PC-3 (cell line): ENCODE data around the gene AXDND1. TPM values are rescaled to one million over a fixed set of nuclear protein-coding genes. Genes with fewer than 3 reads are reported as not detected.
"Not testable (repeated sequence)": the region's sequence is repeated elsewhere in the genome, so short reads cannot be mapped to it uniquely, and the experiment has no call there.

ENCODE experiments used
- ATAC-seq: fragments of 200-7000 bp; cut with Tn5 transposase; 2 replicates; pipeline ENCODE4 v1.9.1; 2020; ENCODE audit warnings: mild to moderate bottlenecking, moderate library complexity
- BruUV-seq: library from RNA; stranded (reverse); fragments of 400-500 nt; replicated peaks from 2 replicates; lab custom pipeline; 2021; lab: Mats Ljungman, UMichigan
- CTCF ChIA-PET: fragments of 300-600 bp; sonication (Branson Sonifier 250); formaldehyde crosslinking; loops from one replicate; lab custom pipeline; 2022; ENCODE audit warnings: antibody characterized with exemption; lab: Charles Lee
- POLR2A ChIA-PET: fragments of 300-600 bp; sonication (Branson Sonifier 250); formaldehyde crosslinking; loops from one replicate; lab custom pipeline; 2022; ENCODE audit warnings: antibody characterized with exemption; ENCODE audit not compliant: unreplicated experiment; lab: Charles Lee
- DNase-seq: peaks from one replicate; pipeline ENCODE4 v3.0.0-alpha.2; 2015
- H2AFZ ChIP-seq: fragments of 300-600 bp; sonication (generic); 2 replicates; pipeline ENCODE4 v1.6.0; 2016; ENCODE audit warnings: antibody characterized with exemption, low read length
- H3F3A ChIP-seq: fragments of 300-600 bp; sonication (generic); one replicate; pipeline ENCODE4 v1.6.0; 2017; ENCODE audit warnings: antibody characterized with exemption, low read length, control low read depth, mild to moderate bottlenecking; ENCODE audit not compliant: unreplicated experiment
- H3K27ac ChIP-seq: fragments of 300-600 bp; sonication (generic); 2 replicates; pipeline ENCODE4 v1.5.1; 2016; ENCODE audit warnings: mild to moderate bottlenecking, low read length
- H3K27me3 ChIP-seq: fragments of 300-600 bp; sonication (generic); 2 replicates; pipeline ENCODE4 v1.6.1; 2016; ENCODE audit warnings: low read length, mixed read lengths
- H3K36me3 ChIP-seq: fragments of 300-600 bp; sonication (generic); 2 replicates; pipeline ENCODE4 v1.6.1; 2016; ENCODE audit warnings: low read depth, mixed run types, low read length, mixed read lengths
- H3K4me1 ChIP-seq: fragments of 300-600 bp; sonication (generic); 2 replicates; pipeline ENCODE4 v1.5.1; 2016; ENCODE audit warnings: low read length; ENCODE audit not compliant: insufficient read depth
- H3K4me2 ChIP-seq: fragments of 300-600 bp; sonication (generic); 2 replicates; pipeline ENCODE4 v1.6.0; 2016; ENCODE audit warnings: low read length
- H3K4me3 ChIP-seq: fragments of 300-600 bp; sonication (generic); 2 replicates; pipeline ENCODE4 v1.5.1; 2016; ENCODE audit warnings: mild to moderate bottlenecking, low read length, mixed read lengths
- H3K79me2 ChIP-seq: fragments of 300-600 bp; sonication (generic); 2 replicates; pipeline ENCODE4 v1.6.1; 2017; ENCODE audit warnings: low read length, mixed read lengths
- H3K9ac ChIP-seq: fragments of 300-600 bp; sonication (generic); 2 replicates; pipeline ENCODE4 v1.6.0; 2016; ENCODE audit warnings: mild to moderate bottlenecking, low read length
- H3K9me2 ChIP-seq: fragments of 300-600 bp; sonication (generic); replicated peaks from 2 replicates; pipeline ENCODE4 v1.6.1; 2016; ENCODE audit warnings: mixed run types, low read length, mixed read lengths
- H3K9me3 ChIP-seq: fragments of 300-600 bp; sonication (generic); 2 replicates; pipeline ENCODE4 v1.6.1; 2016; ENCODE audit warnings: low read length, mixed read lengths
- H4K20me1 ChIP-seq: fragments of 300-600 bp; sonication (generic); 2 replicates; pipeline ENCODE4 v1.6.1; 2016; ENCODE audit warnings: low read length, mixed read lengths
- CTCF ChIP-seq: fragments of 300-600 bp; sonication (generic); conservative IDR thresholded peaks from 2 replicates; pipeline ENCODE4 v1.5.1; 2017; ENCODE audit warnings: antibody characterized with exemption, low read depth, mild to moderate bottlenecking, low read length
- EZH2 ChIP-seq: fragments of 300-600 bp; sonication (generic); IDR thresholded peaks from one replicate; pipeline ENCODE4 v1.6.1; 2017; ENCODE audit warnings: antibody characterized with exemption, mild to moderate bottlenecking, low read length; ENCODE audit not compliant: unreplicated experiment
- EZH2phosphoT487 ChIP-seq: fragments of 300-600 bp; sonication (generic); IDR thresholded peaks from 2 replicates; pipeline ENCODE4 v1.6.1; 2018; ENCODE audit warnings: mild to moderate bottlenecking, antibody characterized with exemption, low read length, borderline replicate concordance
- intact Hi-C: fragments of 100-400 bp; cut with micrococcal nuclease; formaldehyde crosslinking; loops from 2 replicates; pipeline ENCODE4 v1.9.0; 2023
- total RNA-seq: library from RNA; depleted of rRNA; stranded (reverse); fragments of >200 nt; gene quantifications from 2 replicates; pipeline ENCODE4 v1.2.3, GENCODE V29; 2014

The AXDND1 gene
- total RNA-seq, 1 experiment from 2014 or later: not detected

- ChIA-PET POLR2A (no interaction called here), CTCF (no interaction called here)
- H3K79me2 ChIP-seq: no peaks in the 10 kb centered on the region
- TF ChIP-seq EZH2phosphoT487 (no peak), EZH2 (no peak), CTCF (no peak)
- H3K36me3 ChIP-seq: no peaks in the 10 kb centered on the region
- BruUV-seq: no TSS peak
- no peaks in the 10 kb centered on the region for H3K9me3 ChIP-seq
- H4K20me1 ChIP-seq: no peaks in the 10 kb centered on the region
- H3K27me3 ChIP-seq: no peaks in the 10 kb centered on the region
- H3K4me3 ChIP-seq: no peak overlapping the region
- no peak overlapping the region for H3K27ac ChIP-seq
- no peak overlapping the region for H3K4me2 ChIP-seq
- H2AFZ ChIP-seq: no peak overlapping the region
- no peak for ATAC-seq
- no peaks in the 10 kb centered on the region for H3K9me2 ChIP-seq
- H3F3A ChIP-seq: no peaks in the 10 kb centered on the region
- no peak overlapping the region for H3K9ac ChIP-seq
- no peaks in the 10 kb centered on the region for H3K4me1 ChIP-seq
- DNase-seq: no peak
- intact Hi-C loops: no loop called here
Observed at GRCh38 chr1:179424610-179425009, 58.8 kb downstream of the AXDND1 start.

GRCh38 chr1:179425186-179425585 is 59.4 kb downstream of the AXDND1 start:
- TF ChIP-seq EZH2 (no peak), CTCF (no peak), EZH2phosphoT487 (no peak)
- CTCF ChIA-PET: no interaction called here
- no peak overlapping the region for H3K27ac ChIP-seq
- DNase-seq (no peak), ATAC-seq (no peak)
- H3K9me3 ChIP-seq: no peaks in the 10 kb centered on the region
- H3K79me2 ChIP-seq: no peaks in the 10 kb centered on the region
- no peak overlapping the region for H3K9ac ChIP-seq
- H3K4me3 ChIP-seq: no peak overlapping the region
- intact Hi-C loops: no loop called here
- no peaks in the 10 kb centered on the region for H3K36me3 ChIP-seq
- no peaks in the 10 kb centered on the region for H3K27me3 ChIP-seq
- no peak overlapping the region for H2AFZ ChIP-seq
- BruUV-seq: no TSS peak
- no peaks in the 10 kb centered on the region for H4K20me1 ChIP-seq
- no peaks in the 10 kb centered on the region for H3K4me1 ChIP-seq
- POLR2A ChIA-PET: no interaction called here
- no peak overlapping the region for H3K4me2 ChIP-seq
- H3F3A ChIP-seq: no peaks in the 10 kb centered on the region
- no peaks in the 10 kb centered on the region for H3K9me2 ChIP-seq

- intact Hi-C loops: no loop called here
- Histone ChIP-seq H3K9me2 (no peaks in the 10 kb centered on the region), H3K27ac (no peak overlapping the region), H4K20me1 (no peaks in the 10 kb centered on the region), H3K4me2 (no peak overlapping the region), H3K9ac (no peak overlapping the region), H3K27me3 (0 out of 2 replicates have a peak, but pooled peaks cover 4% of the 10 kb centered on the region), H3K79me2 (no peaks in the 10 kb centered on the region), H3K9me3 (no peaks in the 10 kb centered on the region), H3K4me1 (no peaks in the 10 kb centered on the region), H3F3A (no peaks in the 10 kb centered on the region), H3K4me3 (no peak overlapping the region), H2AFZ (no peak overlapping the region), H3K36me3 (no peaks in the 10 kb centered on the region)
- ChIA-PET POLR2A (no interaction called here), CTCF (no interaction called here)
- ATAC-seq (no peak), DNase-seq (no peak)
- no TSS peak for BruUV-seq
- TF ChIP-seq CTCF (no peak), EZH2 (no peak), EZH2phosphoT487 (no peak)
Observed at GRCh38 chr1:179437171-179437570, 71.4 kb downstream of the AXDND1 start.

GRCh38 chr1:179439646-179440045 is 73.9 kb downstream of the AXDND1 start:
- H3K4me3 ChIP-seq, BruUV-seq, CTCF ChIA-PET, H3K9me2 ChIP-seq, H3K79me2 ChIP-seq, intact Hi-C loops, H3K4me2 ChIP-seq, H3K36me3 ChIP-seq, H3K9ac ChIP-seq, H4K20me1 ChIP-seq, H3K4me1 ChIP-seq, H3K9me3 ChIP-seq, H3F3A ChIP-seq, POLR2A ChIA-PET, ATAC-seq, H2AFZ ChIP-seq, H3K27ac ChIP-seq, H3K27me3 ChIP-seq, DNase-seq: not testable (repeated sequence)

- H3K36me3 ChIP-seq, H3K27ac ChIP-seq, H3K27me3 ChIP-seq, ATAC-seq, H3K79me2 ChIP-seq, POLR2A ChIA-PET, BruUV-seq, intact Hi-C loops, H3K9me2 ChIP-seq, CTCF ChIA-PET, H4K20me1 ChIP-seq, H3K9me3 ChIP-seq, H3K4me2 ChIP-seq, H3F3A ChIP-seq, DNase-seq, H3K4me1 ChIP-seq, H3K4me3 ChIP-seq, H3K9ac ChIP-seq, H2AFZ ChIP-seq: not testable (repeated sequence)
Observed at GRCh38 chr1:179440301-179440700, 74.5 kb downstream of the AXDND1 start.
